ENCODE data around the gene PHYKPL. TPM values are rescaled to one million over a fixed set of nuclear protein-coding genes. Genes with fewer than 3 reads are reported as not detected.
A peak's percentile ranks its signal among the peaks of the same experiment; 100 is the strongest.

Gene PHYKPL
- total RNA-seq, 1 experiment from 2014 or later: 41.7 TPM

DNA sequence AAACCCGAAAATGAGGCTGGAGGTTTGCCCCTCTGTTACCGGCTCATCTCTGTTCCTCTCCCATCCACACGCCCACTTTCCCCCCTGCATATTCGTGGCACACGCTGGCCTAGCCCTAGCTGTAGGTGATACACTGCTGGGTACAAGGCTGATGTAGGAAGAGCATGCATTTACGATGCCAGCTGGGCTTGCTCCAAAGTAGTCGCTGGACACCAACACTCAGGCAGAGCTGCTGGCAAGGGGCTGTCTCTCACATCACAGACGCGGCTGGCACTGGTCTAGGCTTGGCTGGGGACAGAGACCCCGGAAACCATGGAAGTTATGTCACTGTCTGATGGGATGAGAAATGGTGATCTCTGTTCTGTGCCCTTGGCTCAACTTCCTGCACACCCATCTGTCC, 9.8 kb upstream of the PHYKPL start:
- Mint-ChIP-seq H3K27me3 (ENCODE audit: low read depth) (no peaks in the 10 kb centered on the region), H3K4me1 (peaks cover 7% of the 10 kb centered on the region), H3K9me3 (no peaks in the 10 kb centered on the region), H3K4me3 (no peak overlapping the region), H3K27ac (peak overlapping the region; percentile 23; the same call in 1 of the 2 replicates), H3K36me3 (no peaks in the 10 kb centered on the region)
- CTCF ChIA-PET: no interaction called here
- DNase-seq (ENCODE audit: low spot score) (no peak), ATAC-seq (no peak)
- POLR2A ChIA-PET: no interaction called here
- TF ChIP-seq HMGA2 (CRISPR knock-in tag; IDR thresholded peaks at IDR 0.05): no peak
- no peak for TF ChIP-seq FOXK1 (CRISPR knock-in tag; IDR thresholded peaks at IDR 0.05)
- TF ChIP-seq, protein P1, sequence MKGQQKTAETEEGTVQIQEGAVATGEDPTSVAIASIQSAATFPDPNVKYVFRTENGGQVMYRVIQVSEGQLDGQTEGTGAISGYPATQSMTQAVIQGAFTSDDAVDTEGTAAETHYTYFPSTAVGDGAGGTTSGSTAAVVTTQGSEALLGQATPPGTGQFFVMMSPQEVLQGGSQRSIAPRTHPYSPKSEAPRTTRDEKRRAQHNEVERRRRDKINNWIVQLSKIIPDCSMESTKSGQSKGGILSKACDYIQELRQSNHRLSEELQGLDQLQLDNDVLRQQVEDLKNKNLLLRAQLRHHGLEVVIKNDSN (CRISPR knock-in tag; IDR thresholded peaks at IDR 0.05): no peak
- TF ChIP-seq NFYB (CRISPR knock-in tag; conservative IDR thresholded peaks at IDR 0.05; ENCODE audit: low read depth): no peak
- TF ChIP-seq ATF1 (CRISPR knock-in tag; IDR thresholded peaks at IDR 0.05): no peak
- TF ChIP-seq ZNF416 (CRISPR knock-in tag; IDR thresholded peaks at IDR 0.05): no peak
- TF ChIP-seq, protein P2, sequence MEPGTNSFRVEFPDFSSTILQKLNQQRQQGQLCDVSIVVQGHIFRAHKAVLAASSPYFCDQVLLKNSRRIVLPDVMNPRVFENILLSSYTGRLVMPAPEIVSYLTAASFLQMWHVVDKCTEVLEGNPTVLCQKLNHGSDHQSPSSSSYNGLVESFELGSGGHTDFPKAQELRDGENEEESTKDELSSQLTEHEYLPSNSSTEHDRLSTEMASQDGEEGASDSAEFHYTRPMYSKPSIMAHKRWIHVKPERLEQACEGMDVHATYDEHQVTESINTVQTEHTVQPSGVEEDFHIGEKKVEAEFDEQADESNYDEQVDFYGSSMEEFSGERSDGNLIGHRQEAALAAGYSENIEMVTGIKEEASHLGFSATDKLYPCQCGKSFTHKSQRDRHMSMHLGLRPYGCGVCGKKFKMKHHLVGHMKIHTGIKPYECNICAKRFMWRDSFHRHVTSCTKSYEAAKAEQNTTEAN (CRISPR knock-in tag; IDR thresholded peaks at IDR 0.05): no peak
- TF ChIP-seq, protein P3, sequence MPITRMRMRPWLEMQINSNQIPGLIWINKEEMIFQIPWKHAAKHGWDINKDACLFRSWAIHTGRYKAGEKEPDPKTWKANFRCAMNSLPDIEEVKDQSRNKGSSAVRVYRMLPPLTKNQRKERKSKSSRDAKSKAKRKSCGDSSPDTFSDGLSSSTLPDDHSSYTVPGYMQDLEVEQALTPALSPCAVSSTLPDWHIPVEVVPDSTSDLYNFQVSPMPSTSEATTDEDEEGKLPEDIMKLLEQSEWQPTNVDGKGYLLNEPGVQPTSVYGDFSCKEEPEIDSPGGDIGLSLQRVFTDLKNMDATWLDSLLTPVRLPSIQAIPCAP (CRISPR knock-in tag; IDR thresholded peaks at IDR 0.05): no peak
- no peak for TF ChIP-seq ZNF423 (CRISPR knock-in tag; IDR thresholded peaks at IDR 0.05)
- no peak for TF ChIP-seq JUN (CRISPR knock-in tag; IDR thresholded peaks at IDR 0.05)
- TF ChIP-seq, protein P4, sequence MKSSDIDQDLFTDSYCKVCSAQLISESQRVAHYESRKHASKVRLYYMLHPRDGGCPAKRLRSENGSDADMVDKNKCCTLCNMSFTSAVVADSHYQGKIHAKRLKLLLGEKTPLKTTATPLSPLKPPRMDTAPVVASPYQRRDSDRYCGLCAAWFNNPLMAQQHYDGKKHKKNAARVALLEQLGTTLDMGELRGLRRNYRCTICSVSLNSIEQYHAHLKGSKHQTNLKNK (CRISPR knock-in tag; IDR thresholded peaks at IDR 0.05): no peak
- TF ChIP-seq MXD4 (CRISPR knock-in tag; IDR thresholded peaks at IDR 0.05; ENCODE audit: borderline replicate concordance): no peak
- TF ChIP-seq RELA (CRISPR knock-in tag; IDR thresholded peaks at IDR 0.05; ENCODE audit: borderline replicate concordance): no peak

DNA sequence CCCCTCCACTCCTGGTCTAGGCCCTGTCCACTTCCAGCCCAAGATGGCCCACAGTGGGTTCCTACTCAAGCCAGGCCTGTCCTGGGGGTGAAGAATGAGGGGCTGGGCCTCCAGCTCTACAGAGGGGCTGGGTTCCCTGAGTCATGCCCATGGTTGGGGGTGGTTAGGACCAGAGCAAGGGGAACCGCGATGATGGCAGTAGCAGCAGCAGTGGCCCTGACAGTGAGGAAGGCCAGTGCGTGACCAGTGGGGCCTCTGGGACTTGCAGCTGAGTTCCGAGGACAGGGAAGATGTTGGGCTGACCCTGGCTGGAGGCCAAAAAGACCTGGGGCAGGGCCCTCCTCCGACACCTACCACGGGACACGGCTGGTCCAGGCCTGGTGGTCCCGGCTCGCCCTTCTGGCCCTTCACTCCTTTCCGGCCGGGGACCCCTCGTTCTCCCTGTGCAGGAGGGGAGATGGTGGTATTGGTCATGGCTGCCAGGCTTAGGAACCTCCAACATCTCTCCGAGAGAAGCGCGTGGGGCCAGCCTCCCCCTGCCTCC, 9.2 kb upstream of the PHYKPL start:
- POLR2A ChIA-PET: no interaction called here
- no peak overlapping the region for H3K4me3 Mint-ChIP-seq
- no peaks in the 10 kb centered on the region for H3K9me3 Mint-ChIP-seq
- no peak for ATAC-seq
- TF ChIP-seq ESRRA (CRISPR knock-in tag; IDR thresholded peaks at IDR 0.05; ENCODE audit: borderline replicate concordance): no peak
- TF ChIP-seq ZNF671 (CRISPR knock-in tag; IDR thresholded peaks at IDR 0.05): no peak
- TF ChIP-seq ATF1 (CRISPR knock-in tag; IDR thresholded peaks at IDR 0.05): no peak
- TF ChIP-seq TCF7 (CRISPR knock-in tag; IDR thresholded peaks at IDR 0.05; ENCODE audit: low read depth): no peak
- TF ChIP-seq, protein P4 (CRISPR knock-in tag; IDR thresholded peaks at IDR 0.05): no peak
- TF ChIP-seq ZNF396 (CRISPR knock-in tag; IDR thresholded peaks at IDR 0.05; ENCODE audit: borderline replicate concordance): no peak
- no peak for TF ChIP-seq SMAD4 (CRISPR knock-in tag; IDR thresholded peaks at IDR 0.05)
- no peak for TF ChIP-seq CBFB (CRISPR knock-in tag; IDR thresholded peaks at IDR 0.05; ENCODE audit: low read depth)
- TF ChIP-seq, protein P1 (CRISPR knock-in tag; IDR thresholded peaks at IDR 0.05): no peak
- no peak for TF ChIP-seq ZNF423 (CRISPR knock-in tag; IDR thresholded peaks at IDR 0.05)
- no peak for TF ChIP-seq ZNF317 (CRISPR knock-in tag; IDR thresholded peaks at IDR 0.05; ENCODE audit: borderline replicate concordance, low read depth)
- TF ChIP-seq RORB (CRISPR knock-in tag; IDR thresholded peaks at IDR 0.05): no peak
- TF ChIP-seq, protein P5, sequence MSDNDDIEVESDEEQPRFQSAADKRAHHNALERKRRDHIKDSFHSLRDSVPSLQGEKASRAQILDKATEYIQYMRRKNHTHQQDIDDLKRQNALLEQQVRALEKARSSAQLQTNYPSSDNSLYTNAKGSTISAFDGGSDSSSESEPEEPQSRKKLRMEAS (CRISPR knock-in tag; IDR thresholded peaks at IDR 0.05): no peak
- TF ChIP-seq, protein P6, sequence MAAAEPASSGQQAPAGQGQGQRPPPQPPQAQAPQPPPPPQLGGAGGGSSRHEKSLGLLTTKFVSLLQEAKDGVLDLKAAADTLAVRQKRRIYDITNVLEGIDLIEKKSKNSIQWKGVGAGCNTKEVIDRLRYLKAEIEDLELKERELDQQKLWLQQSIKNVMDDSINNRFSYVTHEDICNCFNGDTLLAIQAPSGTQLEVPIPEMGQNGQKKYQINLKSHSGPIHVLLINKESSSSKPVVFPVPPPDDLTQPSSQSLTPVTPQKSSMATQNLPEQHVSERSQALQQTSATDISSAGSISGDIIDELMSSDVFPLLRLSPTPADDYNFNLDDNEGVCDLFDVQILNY (CRISPR knock-in tag; IDR thresholded peaks at IDR 0.05): no peak
- TF ChIP-seq, protein P7, sequence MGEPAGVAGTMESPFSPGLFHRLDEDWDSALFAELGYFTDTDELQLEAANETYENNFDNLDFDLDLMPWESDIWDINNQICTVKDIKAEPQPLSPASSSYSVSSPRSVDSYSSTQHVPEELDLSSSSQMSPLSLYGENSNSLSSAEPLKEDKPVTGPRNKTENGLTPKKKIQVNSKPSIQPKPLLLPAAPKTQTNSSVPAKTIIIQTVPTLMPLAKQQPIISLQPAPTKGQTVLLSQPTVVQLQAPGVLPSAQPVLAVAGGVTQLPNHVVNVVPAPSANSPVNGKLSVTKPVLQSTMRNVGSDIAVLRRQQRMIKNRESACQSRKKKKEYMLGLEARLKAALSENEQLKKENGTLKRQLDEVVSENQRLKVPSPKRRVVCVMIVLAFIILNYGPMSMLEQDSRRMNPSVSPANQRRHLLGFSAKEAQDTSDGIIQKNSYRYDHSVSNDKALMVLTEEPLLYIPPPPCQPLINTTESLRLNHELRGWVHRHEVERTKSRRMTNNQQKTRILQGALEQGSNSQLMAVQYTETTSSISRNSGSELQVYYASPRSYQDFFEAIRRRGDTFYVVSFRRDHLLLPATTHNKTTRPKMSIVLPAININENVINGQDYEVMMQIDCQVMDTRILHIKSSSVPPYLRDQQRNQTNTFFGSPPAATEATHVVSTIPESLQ (CRISPR knock-in tag; IDR thresholded peaks at IDR 0.05): no peak
- CTCF ChIA-PET: no interaction called here
- H3K4me1 Mint-ChIP-seq: peaks cover 7% of the 10 kb centered on the region
- DNase-seq (ENCODE audit: low spot score): no peak
- H3K27ac Mint-ChIP-seq: no peak overlapping the region
- no peaks in the 10 kb centered on the region for H3K36me3 Mint-ChIP-seq
- H3K27me3 Mint-ChIP-seq (ENCODE audit: low read depth): no peaks in the 10 kb centered on the region

Data from WTC11 (cell line).